ENCODE data around the gene ASB5. TPM values are rescaled to one million over a fixed set of nuclear protein-coding genes. Genes with fewer than 3 reads are reported as not detected.

The ASB5 gene
- total and polyA plus RNA-seq, 2 donors, result under 0.01 to 0.34 TPM

Other genes starting within 250 kb of the ASB5 start
- gene WDR17, start 203.4 kb downstream of the ASB5 start, total RNA-seq, result 0.52 TPM
- 0.23 TPM for gene WDR17, start 203.4 kb downstream of the ASB5 start, polyA plus RNA-seq
- not detected for gene SPATA4, start 73.6 kb downstream of the ASB5 start, total RNA-seq
- 0.16 TPM for gene SPATA4, start 73.6 kb downstream of the ASB5 start, polyA plus RNA-seq
- gene SPCS3, start 50.7 kb upstream of the ASB5 start, total RNA-seq, result 47.5 TPM
- 43.6 TPM for gene SPCS3, start 50.7 kb upstream of the ASB5 start, polyA plus RNA-seq